Measurements from ENCODE around the gene PDIA6.
"Not testable (repeated sequence)": the region's sequence is repeated elsewhere in the genome, so short reads cannot be mapped to it uniquely, and the experiment has no call there.

Gene PDIA6

GRCh38 chr2:10786240-10786982 is 26.2 kb downstream of the PDIA6 start:
- H3K9me3 ChIP-seq: no peaks in the 10 kb centered on the region
- H3K4me1 ChIP-seq (ENCODE audit: control insufficient read depth in 1 of 2, insufficient read depth in 1 of 2, low read depth in 1 of 2, low read length in 1 of 2): no peaks in the 10 kb centered on the region
- no peak overlapping the region for H3K27ac ChIP-seq
- TF ChIP-seq, protein P1, sequence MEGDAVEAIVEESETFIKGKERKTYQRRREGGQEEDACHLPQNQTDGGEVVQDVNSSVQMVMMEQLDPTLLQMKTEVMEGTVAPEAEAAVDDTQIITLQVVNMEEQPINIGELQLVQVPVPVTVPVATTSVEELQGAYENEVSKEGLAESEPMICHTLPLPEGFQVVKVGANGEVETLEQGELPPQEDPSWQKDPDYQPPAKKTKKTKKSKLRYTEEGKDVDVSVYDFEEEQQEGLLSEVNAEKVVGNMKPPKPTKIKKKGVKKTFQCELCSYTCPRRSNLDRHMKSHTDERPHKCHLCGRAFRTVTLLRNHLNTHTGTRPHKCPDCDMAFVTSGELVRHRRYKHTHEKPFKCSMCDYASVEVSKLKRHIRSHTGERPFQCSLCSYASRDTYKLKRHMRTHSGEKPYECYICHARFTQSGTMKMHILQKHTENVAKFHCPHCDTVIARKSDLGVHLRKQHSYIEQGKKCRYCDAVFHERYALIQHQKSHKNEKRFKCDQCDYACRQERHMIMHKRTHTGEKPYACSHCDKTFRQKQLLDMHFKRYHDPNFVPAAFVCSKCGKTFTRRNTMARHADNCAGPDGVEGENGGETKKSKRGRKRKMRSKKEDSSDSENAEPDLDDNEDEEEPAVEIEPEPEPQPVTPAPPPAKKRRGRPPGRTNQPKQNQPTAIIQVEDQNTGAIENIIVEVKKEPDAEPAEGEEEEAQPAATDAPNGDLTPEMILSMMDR (IDR thresholded peaks at IDR 0.05): no peak
- no peak overlapping the region for H3K4me3 ChIP-seq (ENCODE audit: low read depth in 1 of 2, low read length in 1 of 2)
- H3K36me3 ChIP-seq: peaks cover 92% of the 10 kb centered on the region
- no peaks in the 10 kb centered on the region for H3K27me3 ChIP-seq

DNA sequence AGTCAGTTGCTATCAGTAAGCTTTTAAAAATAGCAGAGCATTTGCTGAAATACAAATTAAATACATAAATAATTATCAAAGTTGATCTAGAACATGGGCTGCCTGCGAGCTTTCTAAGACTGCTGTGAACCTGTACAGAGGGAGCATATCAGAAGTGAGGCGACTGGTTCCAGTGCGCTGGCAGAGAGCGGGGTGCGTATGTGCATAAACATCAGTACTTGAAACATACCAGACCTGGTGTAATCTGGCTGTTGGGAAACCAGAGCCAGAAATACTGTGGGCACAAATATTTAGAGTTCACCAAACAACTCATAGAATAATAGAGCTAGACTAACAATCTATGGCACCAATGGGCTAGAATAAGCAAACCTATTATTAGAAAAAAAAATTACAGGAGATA is 27.3 kb downstream of the PDIA6 start:
- Histone ChIP-seq H3K4me3 (ENCODE audit: low read depth in 1 of 2, low read length in 1 of 2) (no peak overlapping the region), H3K36me3 (peaks cover 88% of the 10 kb centered on the region), H3K4me1 (ENCODE audit: control insufficient read depth in 1 of 2, insufficient read depth in 1 of 2, low read depth in 1 of 2, low read length in 1 of 2) (no peaks in the 10 kb centered on the region), H3K9me3 (no peaks in the 10 kb centered on the region), H3K27ac (no peak overlapping the region), H3K27me3 (no peaks in the 10 kb centered on the region)
- TF ChIP-seq, protein P1 (IDR thresholded peaks at IDR 0.05): no peak

- H3K9me3 ChIP-seq: no peaks in the 10 kb centered on the region
- TF ChIP-seq, protein P1 (IDR thresholded peaks at IDR 0.05): no peak
- H3K4me1 ChIP-seq (ENCODE audit: control insufficient read depth in 1 of 2, insufficient read depth in 1 of 2, low read depth in 1 of 2, low read length in 1 of 2): no peaks in the 10 kb centered on the region
- no peak overlapping the region for H3K27ac ChIP-seq
- H3K4me3 ChIP-seq (ENCODE audit: low read depth in 1 of 2, low read length in 1 of 2): no peak overlapping the region
- H3K27me3 ChIP-seq: no peaks in the 10 kb centered on the region
- peaks cover 84% of the 10 kb centered on the region for H3K36me3 ChIP-seq
Measured at GRCh38 chr2:10784719-10785118, 27.9 kb downstream of the PDIA6 start.

DNA sequence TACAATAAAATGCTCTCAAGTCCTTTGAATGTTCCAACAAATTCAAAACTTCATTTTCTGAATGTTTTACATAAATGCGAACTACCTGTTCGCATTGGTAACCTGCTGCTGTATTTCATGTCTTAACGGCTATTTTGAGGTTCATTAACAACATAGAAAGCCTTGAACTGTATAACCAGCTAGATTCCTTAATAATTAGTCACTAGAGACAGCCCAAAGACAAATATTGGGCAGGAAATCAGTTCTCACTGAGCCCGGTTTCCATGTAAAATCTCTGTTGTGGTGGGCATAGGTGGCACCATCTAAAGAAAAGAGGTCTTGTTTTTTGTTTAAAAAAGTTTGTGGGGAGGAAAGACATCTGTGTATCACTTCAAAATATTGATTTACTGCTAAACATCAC is 29.2 kb downstream of the PDIA6 start:
- H3K27ac ChIP-seq: no peak overlapping the region
- H3K36me3 ChIP-seq: peaks cover 76% of the 10 kb centered on the region
- H3K9me3 ChIP-seq: no peaks in the 10 kb centered on the region
- H3K4me3 ChIP-seq (ENCODE audit: low read depth in 1 of 2, low read length in 1 of 2): no peak overlapping the region
- H3K27me3 ChIP-seq: no peaks in the 10 kb centered on the region
- no peaks in the 10 kb centered on the region for H3K4me1 ChIP-seq (ENCODE audit: control insufficient read depth in 1 of 2, insufficient read depth in 1 of 2, low read depth in 1 of 2, low read length in 1 of 2)
- TF ChIP-seq, protein P1 (IDR thresholded peaks at IDR 0.05): no peak

DNA sequence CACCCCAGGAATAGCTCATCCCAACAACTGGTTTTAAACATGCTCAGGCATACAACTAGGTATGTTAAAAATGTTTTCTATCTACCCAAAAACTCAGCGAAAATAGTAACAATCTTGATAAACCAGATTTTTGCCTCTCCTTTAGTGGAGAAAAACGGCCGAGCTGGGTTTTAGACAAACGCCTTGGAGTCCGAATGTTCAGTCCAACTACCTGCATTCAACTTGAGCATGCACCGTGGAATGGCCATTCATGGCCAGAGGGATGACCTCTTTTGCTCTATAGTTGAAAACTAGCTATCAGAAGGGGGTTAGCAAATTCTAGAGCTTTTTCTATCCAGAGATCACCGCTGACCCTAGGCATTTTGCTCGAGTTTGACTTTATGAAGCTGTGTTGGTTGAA is 30.8 kb downstream of the PDIA6 start:
- Histone ChIP-seq H3K4me3 (ENCODE audit: low read depth in 1 of 2, low read length in 1 of 2) (no peak overlapping the region), H3K36me3 (peaks cover 75% of the 10 kb centered on the region), H3K4me1 (ENCODE audit: control insufficient read depth in 1 of 2, insufficient read depth in 1 of 2, low read depth in 1 of 2, low read length in 1 of 2) (no peaks in the 10 kb centered on the region), H3K9me3 (no peaks in the 10 kb centered on the region), H3K27ac (no peak overlapping the region), H3K27me3 (no peaks in the 10 kb centered on the region)
- TF ChIP-seq, protein P1 (IDR thresholded peaks at IDR 0.05): no peak

- H3K9me3 ChIP-seq; H3K27me3 ChIP-seq; H3K27ac ChIP-seq; H3K4me1 ChIP-seq (ENCODE audit: control insufficient read depth in 1 of 2, insufficient read depth in 1 of 2, low read depth in 1 of 2, low read length in 1 of 2); H3K4me3 ChIP-seq (ENCODE audit: low read depth in 1 of 2, low read length in 1 of 2): not testable (repeated sequence)
- peaks cover 66% of the 10 kb centered on the region for H3K36me3 ChIP-seq
Measured at GRCh38 chr2:10780821-10781220, 31.8 kb downstream of the PDIA6 start.
